ENCODE measurements around the gene TPRG1. TPM values are rescaled to one million over a fixed set of nuclear protein-coding genes. Genes with fewer than 3 reads are reported as not detected.

Gene TPRG1
- 0.92 TPM for polyA plus RNA-seq (2013, experiment 1 of 2)
- not detected for polyA plus RNA-seq (2013, experiment 2 of 2)

- 100% methylated on average over 1 of the region's 1 CpG; no CpG with 5 or more reads in 1 of the 2 experiments for WGBS, 2 experiments (ENCODE audit: insufficient coverage in 2 of 2)
- no peaks in the 10 kb centered on the region for H3K9me3 ChIP-seq (ENCODE audit: control insufficient read depth, low read length)
- H3K27ac ChIP-seq (ENCODE audit: low read depth, low read length, severe bottlenecking): no peak within 1 kb of the TSS
- H3K36me3 ChIP-seq (ENCODE audit: control insufficient read depth, insufficient read depth, low read length): no peaks in the 10 kb centered on the region
- H3K4me1 ChIP-seq (ENCODE audit: control insufficient read depth, insufficient read depth, low read length, poor library complexity, severe bottlenecking): no peaks in the 10 kb centered on the region
- H3K4me3 ChIP-seq (ENCODE audit: extremely low read depth, insufficient read depth, low read length, poor library complexity, severe bottlenecking): no peak within 1 kb of the TSS
Measured at GRCh38 chr3:189171707-189172106, at the start of gene TPRG1. TSS of gene TPRG1 (plus strand) at chr3:189171971. CDS start at chr3:189207385, 35,414 bp downstream.

GRCh38 chr3:189122110-189122509 lies 49.7 kb upstream of the TPRG1 start:
- H3K4me1 ChIP-seq (ENCODE audit: control insufficient read depth, insufficient read depth, low read length, poor library complexity, severe bottlenecking): no peaks in the 10 kb centered on the region
- WGBS, 2 experiments (ENCODE audit: insufficient coverage in 2 of 2): no CpG with 5 or more reads among the region's 2 CpGs
- H3K4me3 ChIP-seq (ENCODE audit: extremely low read depth, insufficient read depth, low read length, poor library complexity, severe bottlenecking): no peak overlapping the region
- no peaks in the 10 kb centered on the region for H3K9me3 ChIP-seq (ENCODE audit: control insufficient read depth, low read length)
- no peak overlapping the region for H3K27ac ChIP-seq (ENCODE audit: low read depth, low read length, severe bottlenecking)
- H3K36me3 ChIP-seq (ENCODE audit: control insufficient read depth, insufficient read depth, low read length): no peaks in the 10 kb centered on the region

- Histone ChIP-seq H3K9me3 (ENCODE audit: control insufficient read depth, low read length) (no peaks in the 10 kb centered on the region), H3K36me3 (ENCODE audit: control insufficient read depth, insufficient read depth, low read length) (no peaks in the 10 kb centered on the region), H3K4me1 (ENCODE audit: control insufficient read depth, insufficient read depth, low read length, poor library complexity, severe bottlenecking) (no peaks in the 10 kb centered on the region), H3K27ac (ENCODE audit: low read depth, low read length, severe bottlenecking) (no peak overlapping the region), H3K4me3 (ENCODE audit: extremely low read depth, insufficient read depth, low read length, poor library complexity, severe bottlenecking) (no peak overlapping the region)
- 93 to 100% methylated on average over 1 to 2 of the region's 5 CpGs for WGBS, 2 experiments (ENCODE audit: insufficient coverage in 2 of 2)
Measured at GRCh38 chr3:189122526-189123205, 49.1 kb upstream of the TPRG1 start.

- no peak overlapping the region for H3K27ac ChIP-seq (ENCODE audit: low read depth, low read length, severe bottlenecking)
- 94 to 97% methylated on average over 7 of the region's 11 CpGs for WGBS, 2 experiments (ENCODE audit: insufficient coverage in 2 of 2)
- H3K4me1 ChIP-seq (ENCODE audit: control insufficient read depth, insufficient read depth, low read length, poor library complexity, severe bottlenecking): no peaks in the 10 kb centered on the region
- no peak overlapping the region for H3K4me3 ChIP-seq (ENCODE audit: extremely low read depth, insufficient read depth, low read length, poor library complexity, severe bottlenecking)
- H3K36me3 ChIP-seq (ENCODE audit: control insufficient read depth, insufficient read depth, low read length): no peaks in the 10 kb centered on the region
- no peaks in the 10 kb centered on the region for H3K9me3 ChIP-seq (ENCODE audit: control insufficient read depth, low read length)
Measured at GRCh38 chr3:189123595-189124387, 48.0 kb upstream of the TPRG1 start.

GRCh38 chr3:189132231-189132671 lies 39.5 kb upstream of the TPRG1 start:
- WGBS, 2 experiments (ENCODE audit: insufficient coverage in 2 of 2): 29 to 63% methylated on average over 3 to 4 of the region's 9 CpGs

GRCh38 chr3:189132839-189133238 lies 38.9 kb upstream of the TPRG1 start:
- no peaks in the 10 kb centered on the region for H3K36me3 ChIP-seq (ENCODE audit: control insufficient read depth, insufficient read depth, low read length)
- peak overlapping the region; percentile 90 for H3K27ac ChIP-seq (ENCODE audit: low read depth, low read length, severe bottlenecking)
- no peak overlapping the region for H3K4me3 ChIP-seq (ENCODE audit: extremely low read depth, insufficient read depth, low read length, poor library complexity, severe bottlenecking)
- WGBS, 2 experiments (ENCODE audit: insufficient coverage in 2 of 2): 90 to 93% methylated on average over 2 of the region's 2 CpGs
- H3K9me3 ChIP-seq (ENCODE audit: control insufficient read depth, low read length): peaks cover 3% of the 10 kb centered on the region
- H3K4me1 ChIP-seq (ENCODE audit: control insufficient read depth, insufficient read depth, low read length, poor library complexity, severe bottlenecking): peaks cover 20% of the 10 kb centered on the region

More at GRCh38 chr3:189132231-189132671, 39.5 kb upstream of the TPRG1 start:
- Histone ChIP-seq H3K36me3 (ENCODE audit: control insufficient read depth, insufficient read depth, low read length) (no peaks in the 10 kb centered on the region), H3K4me1 (ENCODE audit: control insufficient read depth, insufficient read depth, low read length, poor library complexity, severe bottlenecking) (peaks cover 20% of the 10 kb centered on the region), H3K4me3 (ENCODE audit: extremely low read depth, insufficient read depth, low read length, poor library complexity, severe bottlenecking) (no peak overlapping the region), H3K9me3 (ENCODE audit: control insufficient read depth, low read length) (peaks cover 3% of the 10 kb centered on the region), H3K27ac (ENCODE audit: low read depth, low read length, severe bottlenecking) (peak overlapping the region; percentile 90)

GRCh38 chr3:189133768-189134167 lies 38.0 kb upstream of the TPRG1 start:
- Histone ChIP-seq H3K27ac (ENCODE audit: low read depth, low read length, severe bottlenecking) (peak overlapping the region; percentile 90), H3K36me3 (ENCODE audit: control insufficient read depth, insufficient read depth, low read length) (no peaks in the 10 kb centered on the region), H3K4me3 (ENCODE audit: extremely low read depth, insufficient read depth, low read length, poor library complexity, severe bottlenecking) (no peak overlapping the region), H3K4me1 (ENCODE audit: control insufficient read depth, insufficient read depth, low read length, poor library complexity, severe bottlenecking) (peaks cover 20% of the 10 kb centered on the region), H3K9me3 (ENCODE audit: control insufficient read depth, low read length) (peaks cover 3% of the 10 kb centered on the region)

- Histone ChIP-seq H3K9me3 (ENCODE audit: control insufficient read depth, low read length) (peaks cover 3% of the 10 kb centered on the region), H3K36me3 (ENCODE audit: control insufficient read depth, insufficient read depth, low read length) (no peaks in the 10 kb centered on the region), H3K4me3 (ENCODE audit: extremely low read depth, insufficient read depth, low read length, poor library complexity, severe bottlenecking) (no peak overlapping the region), H3K27ac (ENCODE audit: low read depth, low read length, severe bottlenecking) (peak overlapping the region; percentile 8), H3K4me1 (ENCODE audit: control insufficient read depth, insufficient read depth, low read length, poor library complexity, severe bottlenecking) (peaks cover 12% of the 10 kb centered on the region)
- WGBS, 2 experiments (ENCODE audit: insufficient coverage in 2 of 2): 100% methylated on average over 1 of the region's 4 CpGs
Measured at GRCh38 chr3:189137416-189137815, 34.4 kb upstream of the TPRG1 start.

- Histone ChIP-seq H3K36me3 (ENCODE audit: control insufficient read depth, insufficient read depth, low read length) (no peaks in the 10 kb centered on the region), H3K4me1 (ENCODE audit: control insufficient read depth, insufficient read depth, low read length, poor library complexity, severe bottlenecking) (peaks cover 13% of the 10 kb centered on the region), H3K27ac (ENCODE audit: low read depth, low read length, severe bottlenecking) (no peak overlapping the region), H3K9me3 (ENCODE audit: control insufficient read depth, low read length) (peaks cover 1% of the 10 kb centered on the region), H3K4me3 (ENCODE audit: extremely low read depth, insufficient read depth, low read length, poor library complexity, severe bottlenecking) (no peak overlapping the region)
- 97 to 99% methylated on average over 7 to 9 of the region's 9 CpGs for WGBS, 2 experiments (ENCODE audit: insufficient coverage in 2 of 2)
Measured at GRCh38 chr3:189138901-189139610, 32.7 kb upstream of the TPRG1 start.

- Histone ChIP-seq H3K4me1 (ENCODE audit: control insufficient read depth, insufficient read depth, low read length, poor library complexity, severe bottlenecking) (peaks cover 13% of the 10 kb centered on the region), H3K27ac (ENCODE audit: low read depth, low read length, severe bottlenecking) (no peak overlapping the region), H3K9me3 (ENCODE audit: control insufficient read depth, low read length) (no peaks in the 10 kb centered on the region), H3K4me3 (ENCODE audit: extremely low read depth, insufficient read depth, low read length, poor library complexity, severe bottlenecking) (no peak overlapping the region), H3K36me3 (ENCODE audit: control insufficient read depth, insufficient read depth, low read length) (no peaks in the 10 kb centered on the region)
- WGBS, 2 experiments (ENCODE audit: insufficient coverage in 2 of 2): 94 to 96% methylated on average over 2 to 3 of the region's 6 CpGs
Measured at GRCh38 chr3:189139611-189139940, 32.2 kb upstream of the TPRG1 start.
